NT2/D1 (cell line): ENCODE measurements around the gene KDM4C.

ENCODE experiments used
- SUZ12 ChIP-seq: IDR thresholded peaks from 2 replicates; pipeline ENCODE4 v1.6.1; 2011; ENCODE audit not compliant: insufficient read length, insufficient read depth; ENCODE audit errors: extremely low read depth
- ZNF274 ChIP-seq: IDR thresholded peaks from 2 replicates; pipeline ENCODE4 v1.6.1; 2011; ENCODE audit warnings: mild to moderate bottlenecking, low read depth, low read length

DNA sequence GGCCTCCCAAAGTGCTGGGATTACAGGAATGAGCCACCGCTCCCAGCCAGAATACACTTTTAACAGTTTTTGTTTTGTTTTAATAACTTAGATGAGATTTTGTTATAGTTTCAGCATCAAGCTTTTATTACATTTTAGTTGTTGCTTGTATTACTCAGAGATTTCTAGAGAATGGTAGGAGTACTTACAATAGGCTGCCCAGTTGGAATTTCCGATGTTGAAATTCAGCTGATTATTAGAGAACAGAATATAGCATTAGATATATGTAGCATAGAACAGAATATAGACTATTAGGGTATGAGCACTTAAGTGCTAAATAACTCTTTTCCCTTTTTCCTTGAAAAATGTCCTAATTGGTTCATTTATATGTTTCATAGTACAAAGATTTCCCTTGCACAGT, 6.2 kb downstream of the KDM4C start:
- TF ChIP-seq ZNF274 (no peak), SUZ12 (no peak)
